M059J (cell line): ENCODE data around the gene SERPINB10. TPM values are rescaled to one million over a fixed set of nuclear protein-coding genes. Genes with fewer than 3 reads are reported as not detected.
"Not testable (repeated sequence)": the region's sequence is repeated elsewhere in the genome, so short reads cannot be mapped to it uniquely, and the experiment has no call there.

ENCODE experiments used
- DNase-seq: peaks from one replicate; pipeline ENCODE4 v3.0.0-alpha.2; 2012; ENCODE audit warnings: low read depth
- total RNA-seq: library from RNA; depleted of rRNA; stranded (reverse); fragments of >200 nt; shearing (Covaris generic); gene quantifications from 2 replicates; pipeline ENCODE4 v1.2.3, GENCODE V29; 2014

The SERPINB10 gene
- total RNA-seq, 1 experiment from 2014 or later = not detected

GRCh38 chr18:63892566-63892965, 15.2 kb upstream of the SERPINB10 start:
- no peak for DNase-seq

DNA sequence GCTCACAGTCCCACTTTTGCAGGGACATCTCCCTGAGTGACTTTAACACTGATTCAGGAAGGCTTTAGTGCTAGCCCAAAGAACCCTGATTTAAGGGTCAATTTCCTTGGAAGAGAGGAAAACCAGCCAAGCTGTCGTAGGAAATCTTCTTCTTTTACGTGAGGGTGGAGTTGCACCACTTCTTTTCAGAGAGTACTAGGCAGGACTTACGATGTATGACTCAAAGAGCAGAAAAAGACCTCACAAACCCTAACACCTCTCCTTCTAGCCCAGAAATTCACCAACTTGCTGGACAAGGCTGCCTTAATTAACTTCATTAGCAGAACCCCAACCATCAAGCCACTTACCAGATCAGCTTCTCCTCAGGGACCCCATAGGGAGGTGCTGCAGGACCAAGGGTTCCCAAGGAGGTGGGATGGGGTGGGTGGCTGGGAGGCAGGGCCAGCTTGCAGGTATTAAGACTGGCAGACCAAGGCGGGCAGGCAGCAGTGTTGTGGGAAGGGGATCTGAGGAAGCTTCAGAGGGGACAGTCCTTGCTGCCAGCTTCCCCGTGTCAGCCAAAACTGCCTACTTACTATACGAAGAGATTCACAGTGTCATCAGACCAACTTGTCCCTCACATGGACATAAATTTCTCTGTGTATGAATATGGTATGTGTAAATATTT, 13.5 kb upstream of the SERPINB10 start:
- DNase-seq = no peak

DNA sequence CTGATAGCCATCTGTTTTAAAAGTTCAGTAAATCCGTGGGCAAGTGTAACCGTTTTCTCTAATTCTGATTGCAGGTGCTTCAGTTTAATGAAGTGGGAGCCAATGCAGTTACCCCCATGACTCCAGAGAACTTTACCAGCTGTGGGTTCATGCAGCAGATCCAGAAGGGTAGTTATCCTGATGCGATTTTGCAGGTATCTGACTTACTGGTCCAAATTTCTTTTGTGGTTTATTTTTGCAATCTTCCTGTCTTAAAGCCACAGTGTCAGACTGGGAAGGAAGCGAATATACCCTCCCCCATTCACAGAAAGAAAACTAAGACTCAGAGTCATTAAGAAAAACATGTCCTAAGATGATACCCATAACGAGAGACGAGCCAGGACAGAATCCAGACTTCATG, 12.6 kb upstream of the SERPINB10 start:
- no peak for DNase-seq

DNA sequence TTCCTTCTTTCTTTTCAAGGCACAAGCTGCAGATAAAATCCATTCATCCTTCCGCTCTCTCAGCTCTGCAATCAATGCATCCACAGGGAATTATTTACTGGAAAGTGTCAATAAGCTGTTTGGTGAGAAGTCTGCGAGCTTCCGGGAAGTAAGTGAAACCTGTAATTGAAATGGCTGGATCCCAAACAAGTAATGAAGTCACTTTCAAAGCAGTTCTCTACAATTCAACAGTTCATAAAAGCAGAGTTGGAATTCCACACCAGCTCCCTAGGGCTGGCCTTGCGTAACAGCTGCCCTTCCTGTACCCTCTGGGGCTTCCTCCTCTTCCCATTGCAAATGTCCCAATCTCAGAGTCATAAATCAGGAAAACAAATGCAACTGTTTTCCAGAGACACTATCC, 10.7 kb upstream of the SERPINB10 start:
- no peak for DNase-seq

GRCh38 chr18:63899206-63899605, 8.6 kb upstream of the SERPINB10 start:
- DNase-seq = no peak

DNA sequence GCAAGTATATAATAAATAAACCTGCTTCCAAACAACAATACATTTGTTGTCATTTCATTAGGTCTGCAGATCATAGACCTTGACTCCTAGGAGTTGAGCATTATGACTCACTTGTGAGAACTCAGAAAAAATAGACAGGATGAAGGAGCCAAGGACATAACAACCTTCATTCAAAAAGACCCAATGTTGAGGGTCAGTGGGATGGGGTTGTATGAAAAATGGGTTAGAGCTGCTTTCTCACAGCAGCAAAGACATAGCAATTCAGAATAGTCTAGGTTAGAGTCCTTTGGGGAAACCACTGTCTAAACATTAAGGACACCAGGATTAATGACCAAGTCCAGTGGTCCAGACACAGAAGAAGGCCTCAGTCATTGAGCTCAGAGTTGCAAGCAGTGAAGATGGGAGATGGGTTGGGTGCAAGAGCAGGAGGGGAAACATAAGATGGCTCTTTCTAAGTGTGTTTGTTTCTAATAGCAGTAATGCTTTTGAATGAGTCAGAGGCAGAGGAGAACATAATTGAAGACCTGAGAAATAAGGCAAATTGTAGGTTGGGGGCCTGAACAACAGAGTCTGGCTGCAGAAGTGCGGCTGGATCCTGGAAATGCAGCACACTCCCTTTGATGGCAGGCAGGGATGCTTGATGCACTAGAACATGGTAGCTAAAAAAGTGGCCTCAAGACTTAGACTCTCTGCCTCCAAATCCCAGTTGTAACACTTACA, 3.7 kb upstream of the SERPINB10 start:
- DNase-seq = no peak

- DNase-seq = no peak
Observed at GRCh38 chr18:63904694-63905093, 3.1 kb upstream of the SERPINB10 start.

- DNase-seq = peak; percentile 18
Observed at GRCh38 chr18:63905361-63905760, 2.4 kb upstream of the SERPINB10 start.

- no peak for DNase-seq
Observed at GRCh38 chr18:63906056-63906455, 1.7 kb upstream of the SERPINB10 start.

DNA sequence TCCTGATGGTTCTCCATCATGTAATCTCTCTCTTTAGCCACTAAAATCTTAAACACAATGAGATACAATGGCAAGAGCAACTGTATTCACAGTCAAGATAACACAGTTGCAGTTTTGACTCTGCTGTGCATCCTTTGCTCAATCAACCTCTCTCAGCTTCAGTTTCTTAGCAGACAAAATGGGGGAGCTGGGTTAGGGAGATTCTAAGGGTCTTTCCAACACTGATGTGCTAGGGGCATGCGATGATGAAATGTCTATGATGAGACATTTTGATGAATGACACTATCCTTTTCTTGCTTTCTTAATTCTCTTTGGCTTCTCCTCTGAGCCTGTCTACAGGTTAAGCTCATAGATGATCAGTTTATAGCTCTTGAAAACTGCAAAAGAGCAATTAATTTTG, 1.1 kb downstream of the SERPINB10 start:
- no peak for DNase-seq

- no peak for DNase-seq
Observed at GRCh38 chr18:63909870-63910269, 2.1 kb downstream of the SERPINB10 start.

- DNase-seq = no peak
Observed at GRCh38 chr18:63917817-63918216, 10.1 kb downstream of the SERPINB10 start.

- no peak for DNase-seq
Observed at GRCh38 chr18:63922049-63922448, 14.3 kb downstream of the SERPINB10 start.

DNA sequence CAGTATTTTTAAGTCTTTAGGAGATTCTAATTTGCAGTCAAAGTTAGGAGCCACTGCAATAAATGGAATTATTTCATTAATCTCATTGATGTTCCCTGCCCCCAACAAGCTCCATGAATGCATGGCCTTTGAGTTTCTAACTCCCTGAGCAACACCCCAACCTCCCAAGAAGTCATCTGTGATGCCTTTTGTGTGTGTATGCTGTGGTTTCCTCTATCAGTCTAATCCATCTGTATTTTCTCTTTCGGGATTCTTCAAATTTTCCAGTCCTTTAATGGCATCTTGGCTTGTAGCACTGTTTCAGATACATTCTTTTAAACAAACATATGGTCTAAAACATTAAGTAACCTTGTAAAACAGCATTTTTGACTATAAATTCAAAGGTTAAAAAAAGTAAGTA, 16.8 kb downstream of the SERPINB10 start:
- DNase-seq = peak; percentile 86

DNA sequence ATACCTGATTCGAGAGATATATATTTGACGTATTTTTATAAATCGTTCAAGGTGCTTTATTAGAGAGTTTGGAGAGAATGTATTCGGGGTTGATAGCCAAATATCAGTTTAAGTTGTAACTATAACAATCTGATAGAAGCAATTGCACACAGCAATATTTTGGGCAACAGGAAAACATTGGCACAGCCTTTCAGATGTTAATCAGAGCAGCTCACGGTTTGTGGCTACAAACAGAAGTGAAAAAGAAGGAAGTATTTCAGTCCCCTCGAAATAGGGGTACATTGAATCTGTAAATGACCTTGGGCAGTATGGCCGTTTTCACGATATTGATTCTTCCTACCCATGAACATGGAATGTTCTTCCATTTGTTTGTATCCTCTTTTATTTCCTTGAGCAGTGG, 20.6 kb downstream of the SERPINB10 start:
- no peak for DNase-seq

DNA sequence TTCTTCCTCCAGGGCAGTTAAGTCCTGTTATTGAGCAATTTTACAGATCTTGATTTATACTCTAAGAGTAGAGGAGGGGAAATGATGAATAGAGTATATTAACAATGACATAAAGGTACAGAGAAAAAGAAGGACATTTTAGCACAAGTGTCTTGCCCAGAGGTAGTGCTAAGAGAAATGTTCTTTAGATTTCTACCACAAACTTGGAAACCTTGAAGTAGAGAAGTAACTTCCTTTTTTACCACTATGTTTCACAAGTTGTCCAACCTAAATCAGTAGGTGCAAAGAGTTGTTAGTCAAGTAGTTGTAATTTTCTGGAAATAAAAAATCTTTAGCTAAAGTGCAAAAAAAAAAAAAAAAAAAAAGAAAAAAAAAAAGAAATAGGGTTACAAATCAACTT, 21.6 kb downstream of the SERPINB10 start:
- DNase-seq = not testable (repeated sequence)

DNA sequence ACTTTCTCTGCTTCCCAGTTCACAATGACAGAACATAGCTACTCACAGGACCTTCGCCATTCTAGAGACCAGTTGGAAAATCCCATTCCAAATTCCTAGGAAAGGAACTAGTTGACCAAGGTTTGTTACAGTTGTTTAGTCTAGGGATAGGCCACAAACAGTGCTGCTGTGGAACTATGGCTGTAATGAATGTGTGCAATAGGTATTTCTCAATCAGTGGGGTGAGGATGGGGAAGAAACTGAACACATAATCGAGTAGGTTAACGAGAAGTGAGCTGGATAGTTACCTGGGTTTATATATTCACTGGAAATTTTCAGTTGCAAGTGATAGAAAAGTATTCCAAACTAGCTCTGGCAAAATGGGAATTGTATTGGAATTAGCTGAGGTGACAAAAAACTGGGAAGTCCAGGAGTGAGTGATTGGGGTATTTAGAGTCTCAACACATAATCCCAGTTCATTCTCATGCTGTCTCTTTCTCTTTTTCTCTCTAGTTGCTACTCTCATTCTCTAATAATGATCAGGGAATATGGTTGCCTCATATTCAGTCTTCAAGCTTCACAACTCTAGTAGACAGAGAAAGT, 23.1 kb downstream of the SERPINB10 start:
- DNase-seq = no peak

DNA sequence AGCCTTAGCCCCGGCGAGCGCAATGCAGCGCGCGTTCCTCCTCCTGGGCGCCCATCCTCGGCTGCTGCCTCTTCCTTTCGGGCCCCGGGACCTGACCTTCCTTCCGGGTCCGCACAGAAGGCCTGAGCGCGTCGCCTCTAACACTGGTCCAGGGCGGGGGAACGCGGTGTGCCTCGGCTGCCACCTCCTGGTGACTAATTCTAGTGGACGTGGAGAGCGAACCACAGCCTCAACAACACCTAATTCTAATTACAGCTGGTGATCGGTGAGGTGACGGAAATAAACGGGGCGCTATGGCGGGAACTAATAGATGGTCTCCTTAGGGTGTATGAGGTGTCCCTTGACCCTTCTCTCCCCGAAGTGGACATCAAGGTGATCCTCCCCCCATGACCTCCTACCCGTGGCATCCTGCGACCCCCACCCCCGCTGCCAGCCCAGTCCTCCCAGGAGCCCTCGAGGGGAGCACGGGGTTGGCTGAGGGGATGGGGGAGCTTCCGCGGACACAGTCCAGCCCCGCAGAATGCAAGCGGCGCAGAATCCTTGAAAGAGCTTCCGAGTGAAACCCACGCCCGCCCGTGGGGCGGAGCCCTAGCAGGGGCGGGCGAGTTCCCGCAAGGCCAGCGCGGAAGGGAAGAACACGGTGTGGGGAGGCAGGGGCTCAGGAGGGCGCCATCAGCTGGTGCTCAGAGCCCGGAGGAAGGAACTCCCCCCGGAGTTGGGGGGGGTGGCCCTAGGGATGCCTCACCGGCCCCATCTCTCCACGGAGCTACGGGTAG, 28.6 kb downstream of the SERPINB10 start:
- DNase-seq = peak; percentile 84

DNA sequence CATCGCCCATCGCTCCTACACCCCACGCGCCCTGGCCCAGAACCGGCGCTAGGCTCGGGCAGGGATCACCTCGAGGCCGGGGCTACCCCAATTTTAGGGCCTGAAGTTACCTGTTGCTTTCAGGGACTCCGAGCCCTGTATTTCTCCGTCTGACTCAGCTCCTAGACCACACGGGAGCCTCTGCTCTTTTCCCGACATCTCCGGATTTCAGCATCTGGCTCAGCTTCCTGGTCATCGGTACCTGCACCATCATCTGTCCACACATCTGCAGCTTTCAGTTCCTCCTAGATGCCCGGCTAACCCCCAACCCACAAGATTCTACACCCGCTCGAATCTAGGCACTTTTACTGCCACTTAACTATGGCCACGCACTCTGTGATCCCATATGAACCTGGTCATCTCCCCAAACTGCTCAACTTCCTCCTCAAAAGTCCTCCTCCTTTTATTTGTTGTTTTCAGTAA, 29.2 kb downstream of the SERPINB10 start:
- DNase-seq = no peak

- no peak for DNase-seq
Observed at GRCh38 chr18:63940008-63940407, 32.2 kb downstream of the SERPINB10 start.

DNA sequence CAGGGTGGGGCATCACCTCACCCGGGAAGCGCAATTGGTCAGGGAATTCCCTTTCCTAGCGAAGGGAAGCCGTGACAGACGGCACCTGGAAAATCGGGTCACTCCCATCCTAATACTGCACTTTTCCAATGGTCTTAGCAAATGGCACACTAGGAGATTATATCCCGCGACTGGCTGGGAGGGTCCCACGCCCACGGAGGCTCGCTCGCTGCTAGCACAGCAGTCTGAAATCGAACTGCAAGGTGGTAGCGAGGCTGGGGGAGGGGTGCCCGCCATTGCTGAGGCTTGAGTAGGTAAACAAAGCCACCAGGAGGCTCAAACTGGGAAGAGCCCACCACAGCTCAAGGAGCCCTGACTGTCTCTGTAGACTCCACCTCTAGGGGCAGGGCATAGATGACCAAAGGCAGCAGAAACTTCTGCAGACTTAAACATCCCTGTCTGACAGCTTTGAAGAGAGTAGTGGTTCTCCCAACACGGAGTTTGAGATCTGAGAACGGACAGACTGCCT, 32.8 kb downstream of the SERPINB10 start:
- DNase-seq = not testable (repeated sequence)
